GM20000 (cell line): ENCODE results near the gene SPINT2.
"Not testable (repeated sequence)": the region's sequence is repeated elsewhere in the genome, so short reads cannot be mapped to it uniquely, and the experiment has no call there.

Experiments used
- DNase-seq: peaks from one replicate; pipeline ENCODE4 v3.0.0; 2012; ENCODE audit warnings: low spot score
- TF ChIP-seq, protein P1 (sequence below): IDR thresholded peaks from 2 replicates; pipeline ENCODE4 v1.5.1; 2012; ENCODE audit warnings: mild to moderate bottlenecking, control low read depth; ENCODE audit errors: extremely low read depth, missing control alignments

Gene SPINT2

DNA sequence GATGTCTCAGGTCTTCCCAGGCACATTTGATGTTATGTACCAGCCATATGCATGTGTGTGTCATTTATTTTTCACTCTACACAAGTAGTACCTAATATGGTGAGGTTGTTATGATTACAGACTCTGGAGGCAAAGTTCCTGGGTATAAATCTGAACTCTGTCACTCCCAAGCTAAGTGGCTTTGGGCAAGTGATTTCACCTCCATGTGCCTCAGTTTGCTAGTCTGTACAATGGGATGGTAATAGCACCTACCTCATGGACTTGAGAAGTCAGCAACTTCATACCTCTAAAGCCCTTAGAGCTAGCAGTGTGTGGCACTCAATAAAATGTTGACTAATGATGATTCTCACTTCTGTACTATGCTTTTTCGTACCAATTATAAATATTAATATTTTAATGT lies 67.4 kb downstream of the SPINT2 start:
- TF ChIP-seq, protein P1, sequence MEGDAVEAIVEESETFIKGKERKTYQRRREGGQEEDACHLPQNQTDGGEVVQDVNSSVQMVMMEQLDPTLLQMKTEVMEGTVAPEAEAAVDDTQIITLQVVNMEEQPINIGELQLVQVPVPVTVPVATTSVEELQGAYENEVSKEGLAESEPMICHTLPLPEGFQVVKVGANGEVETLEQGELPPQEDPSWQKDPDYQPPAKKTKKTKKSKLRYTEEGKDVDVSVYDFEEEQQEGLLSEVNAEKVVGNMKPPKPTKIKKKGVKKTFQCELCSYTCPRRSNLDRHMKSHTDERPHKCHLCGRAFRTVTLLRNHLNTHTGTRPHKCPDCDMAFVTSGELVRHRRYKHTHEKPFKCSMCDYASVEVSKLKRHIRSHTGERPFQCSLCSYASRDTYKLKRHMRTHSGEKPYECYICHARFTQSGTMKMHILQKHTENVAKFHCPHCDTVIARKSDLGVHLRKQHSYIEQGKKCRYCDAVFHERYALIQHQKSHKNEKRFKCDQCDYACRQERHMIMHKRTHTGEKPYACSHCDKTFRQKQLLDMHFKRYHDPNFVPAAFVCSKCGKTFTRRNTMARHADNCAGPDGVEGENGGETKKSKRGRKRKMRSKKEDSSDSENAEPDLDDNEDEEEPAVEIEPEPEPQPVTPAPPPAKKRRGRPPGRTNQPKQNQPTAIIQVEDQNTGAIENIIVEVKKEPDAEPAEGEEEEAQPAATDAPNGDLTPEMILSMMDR = no peak
- no peak for DNase-seq

DNA sequence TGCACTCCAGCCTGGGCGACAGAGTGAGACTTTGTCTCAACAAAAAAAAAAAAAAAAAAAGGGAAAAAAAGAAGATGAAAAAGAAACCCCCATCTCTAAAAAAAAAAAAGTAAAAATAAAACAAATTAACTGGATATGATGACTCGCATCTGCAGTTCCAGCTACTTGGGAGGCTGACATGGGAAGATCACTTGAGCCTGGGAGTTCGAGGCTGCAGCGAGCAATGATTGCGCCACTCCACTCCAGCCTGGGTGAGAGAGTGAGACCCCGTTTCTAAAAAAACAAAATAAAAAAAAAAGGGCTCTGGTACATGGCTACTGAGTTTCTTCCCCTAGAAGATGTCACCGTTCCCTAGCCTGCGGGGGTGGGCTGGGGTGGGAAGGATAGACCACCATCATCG lies 68.9 kb downstream of the SPINT2 start:
- TF ChIP-seq, protein P1 = no peak
- DNase-seq = no peak

DNA sequence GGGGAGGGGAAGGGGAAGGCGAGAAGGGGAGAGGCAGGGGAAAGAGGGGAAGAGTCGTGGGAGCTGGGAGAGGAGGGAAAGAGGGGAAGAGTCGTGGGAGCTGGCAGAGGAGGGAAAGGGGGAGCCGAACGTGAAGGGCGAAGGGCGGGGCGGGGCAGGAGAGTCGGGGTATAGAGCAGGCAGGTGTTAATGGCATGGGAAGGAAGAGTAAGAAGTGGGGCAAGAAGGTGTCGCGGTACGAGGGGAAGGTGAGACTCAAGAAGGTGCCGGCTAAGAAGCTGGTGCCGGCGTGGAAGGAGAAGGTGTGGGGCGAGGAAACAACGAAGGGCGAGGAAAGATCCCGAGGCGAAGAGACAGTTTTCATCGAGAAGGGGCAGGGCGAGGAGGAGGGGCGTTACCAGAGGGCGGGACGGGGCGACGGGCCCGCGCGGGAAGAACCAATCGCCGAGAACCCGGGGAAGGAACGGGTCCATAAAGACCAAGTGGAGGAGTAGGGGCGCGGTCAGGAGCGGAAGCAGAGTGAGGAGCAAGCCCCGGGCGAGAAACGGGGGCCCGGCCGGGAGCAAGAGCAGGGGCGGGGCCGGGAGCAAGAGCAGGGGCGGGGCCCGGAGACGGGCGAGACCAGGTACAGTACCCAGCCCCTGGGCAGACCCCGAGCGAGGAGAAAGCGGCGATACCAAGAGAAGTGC lies 71.7 kb downstream of the SPINT2 start:
- TF ChIP-seq, protein P1 = no peak
- DNase-seq = peak; percentile 92

- TF ChIP-seq, protein P1 = no peak
- peak; percentile 92 for DNase-seq
Observed at GRCh38 chr19:38336638-38337359, 72.4 kb downstream of the SPINT2 start.

DNA sequence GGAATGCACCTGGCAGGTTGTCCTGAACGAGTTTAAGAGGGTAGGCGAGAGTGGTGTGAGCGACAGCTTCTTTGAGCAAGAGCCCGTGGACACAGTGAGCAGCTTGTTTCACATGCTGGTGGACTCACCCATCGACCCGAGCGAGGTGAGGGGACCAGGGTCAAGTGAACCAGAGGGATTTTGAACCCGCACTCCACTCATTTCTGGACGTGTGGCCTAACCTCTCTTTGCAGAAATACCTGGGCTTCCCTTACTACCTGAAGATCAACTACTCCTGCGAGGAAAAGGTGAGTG lies 72.9 kb downstream of the SPINT2 start:
- TF ChIP-seq, protein P1 = no peak
- no peak for DNase-seq

- DNase-seq = not testable (repeated sequence)
Observed at GRCh38 chr19:38339011-38339410, 74.6 kb downstream of the SPINT2 start.

DNA sequence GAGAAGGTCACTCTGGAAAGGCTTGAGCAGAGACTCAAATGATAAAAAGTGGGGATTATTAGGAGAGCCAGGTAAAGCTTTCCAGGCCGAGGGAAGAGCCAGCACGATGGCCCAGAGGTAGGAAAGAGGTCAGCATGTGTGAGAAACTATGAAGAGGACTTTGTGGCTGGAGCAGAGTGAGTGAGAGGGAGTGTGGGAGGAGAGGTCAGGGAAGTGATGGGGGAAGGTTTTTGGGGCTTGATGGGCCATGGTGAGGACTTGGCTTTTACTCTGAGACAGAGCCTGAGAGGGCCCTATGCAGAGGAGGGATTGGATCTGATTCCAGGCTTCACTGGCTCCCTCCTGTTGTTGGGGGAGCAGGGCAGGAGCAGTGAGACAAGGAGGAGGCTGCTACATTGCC lies 76.6 kb downstream of the SPINT2 start:
- no peak for DNase-seq
- TF ChIP-seq, protein P1 = no peak
